Thyroid gland (tissue), 4 donors: ENCODE results near the gene KCNIP1. TPM values are rescaled to one million over a fixed set of nuclear protein-coding genes. Genes with fewer than 3 reads are reported as not detected.

Experiments used
- DNase-seq, 2 donors: peaks; one replicate each; pipeline ENCODE4 v3.0.0-alpha.2; 2019
- H3K27ac ChIP-seq, 3 donors: fragments of 200-600 bp; sonication (generic); 1 replicate in 2 of 3; 2 replicates in 1 of 3; pipeline ENCODE4 v1.5.1; 2016 to 2019; ENCODE audit warnings: mild to moderate bottlenecking in 1 of 3, moderate library complexity in 1 of 3
- H3K27me3 ChIP-seq: fragments of 200-600 bp; sonication (generic); one replicate; pipeline ENCODE4 v1.5.1; 2019
- H3K36me3 ChIP-seq, 2 donors: fragments of 200-600 bp; sonication (generic); one replicate each; pipeline ENCODE4 v1.5.1; 2016 to 2019
- H3K4me1 ChIP-seq, 2 donors: fragments of 200-600 bp; sonication (generic); one replicate each; pipeline ENCODE4 v1.5.1; 2017 to 2019
- H3K4me3 ChIP-seq, 3 donors: fragments of 200-600 bp; sonication (generic); replicated peaks in 1 of 3; 1 replicate in 2 of 3; 2 replicates in 1 of 3; pipeline ENCODE4 v1.5.1; 2016; ENCODE audit warnings: mild to moderate bottlenecking in 1 of 3
- H3K9me3 ChIP-seq: fragments of 200-600 bp; sonication (generic); one replicate; pipeline ENCODE4 v1.5.1; 2017
- POLR2A ChIP-seq, 2 donors: fragments of 450-650 bp; IDR thresholded peaks; one replicate each; pipeline ENCODE4 v1.6.1; 2017; ENCODE audit warnings: antibody characterized with exemption in 2 of 2, mild to moderate bottlenecking in 2 of 2, moderate library complexity in 1 of 2
- WGBS, 2 donors: methylation state at CpG; one replicate each; pipeline ENCODE4 v1.1.5; 2017; 5-methylcytosine and 5-hydroxymethylcytosine counted together
- intact Hi-C: fragments of 100-400 bp; cut with DNase I; formaldehyde crosslinking; loops from one replicate; pipeline ENCODE4 v1.15.1; 2023
- total RNA-seq, 4 donors: library from RNA; depleted of rRNA; stranded (reverse); fragments of >200 nt; gene quantifications; one replicate each; pipeline ENCODE4 v1.2.3, GENCODE V29; 2016
- TF ChIP-seq, protein P1 (sequence below), 6 experiments: fragments of 200-600 bp in 3 of 6; fragments of 450-650 bp in 3 of 6; sonication (generic) in 3 of 6; IDR thresholded peaks; one replicate each; pipeline ENCODE4 v1.5.1; 2016 to 2019; ENCODE audit warnings: antibody characterized with exemption in 6 of 6, mild to moderate bottlenecking in 2 of 6, inconsistent platforms in 1 of 6, moderate library complexity in 1 of 6

KCNIP1 gene
- total RNA-seq, 4 donors from 2014 or later: 0.54 to 1.7 TPM; not detected in 2

DNA sequence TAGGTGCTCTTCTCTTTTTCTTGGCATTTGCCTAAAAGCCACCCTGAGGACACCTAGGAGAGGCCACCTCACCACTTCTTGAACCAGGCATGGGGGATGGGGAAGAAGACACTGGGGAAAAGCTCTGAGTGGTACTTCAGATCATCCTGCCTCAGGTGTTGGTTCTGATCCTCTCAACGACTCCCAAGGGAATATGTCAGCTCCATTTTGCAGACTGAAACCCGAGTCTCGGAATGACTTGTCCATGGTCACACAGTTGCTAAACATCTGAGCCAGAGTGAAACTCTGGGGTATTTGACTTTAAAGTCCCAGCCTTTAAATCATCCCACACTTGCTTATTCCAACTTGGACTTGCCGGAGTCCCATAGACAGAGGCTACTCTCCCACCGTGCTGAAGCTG, 159.1 kb downstream of the KCNIP1 start:
- no peaks in the 10 kb centered on the region for H3K9me3 ChIP-seq
- H3K27ac ChIP-seq: no peak overlapping the region
- TF ChIP-seq, protein P1, sequence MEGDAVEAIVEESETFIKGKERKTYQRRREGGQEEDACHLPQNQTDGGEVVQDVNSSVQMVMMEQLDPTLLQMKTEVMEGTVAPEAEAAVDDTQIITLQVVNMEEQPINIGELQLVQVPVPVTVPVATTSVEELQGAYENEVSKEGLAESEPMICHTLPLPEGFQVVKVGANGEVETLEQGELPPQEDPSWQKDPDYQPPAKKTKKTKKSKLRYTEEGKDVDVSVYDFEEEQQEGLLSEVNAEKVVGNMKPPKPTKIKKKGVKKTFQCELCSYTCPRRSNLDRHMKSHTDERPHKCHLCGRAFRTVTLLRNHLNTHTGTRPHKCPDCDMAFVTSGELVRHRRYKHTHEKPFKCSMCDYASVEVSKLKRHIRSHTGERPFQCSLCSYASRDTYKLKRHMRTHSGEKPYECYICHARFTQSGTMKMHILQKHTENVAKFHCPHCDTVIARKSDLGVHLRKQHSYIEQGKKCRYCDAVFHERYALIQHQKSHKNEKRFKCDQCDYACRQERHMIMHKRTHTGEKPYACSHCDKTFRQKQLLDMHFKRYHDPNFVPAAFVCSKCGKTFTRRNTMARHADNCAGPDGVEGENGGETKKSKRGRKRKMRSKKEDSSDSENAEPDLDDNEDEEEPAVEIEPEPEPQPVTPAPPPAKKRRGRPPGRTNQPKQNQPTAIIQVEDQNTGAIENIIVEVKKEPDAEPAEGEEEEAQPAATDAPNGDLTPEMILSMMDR (IDR thresholded peaks at IDR 0.05): no peak
- TF ChIP-seq POLR2A (IDR thresholded peaks at IDR 0.05): no peak
- H3K4me3 ChIP-seq: no peak overlapping the region
- WGBS, 2 donors: 77 to 97% methylated on average over 4 to 5 of the region's 5 CpGs
- intact Hi-C loops: no loop called here
- H3K27me3 ChIP-seq: no peaks in the 10 kb centered on the region
- DNase-seq: no peak
- no peaks in the 10 kb centered on the region for H3K36me3 ChIP-seq
- no peaks in the 10 kb centered on the region for H3K4me1 ChIP-seq

DNA sequence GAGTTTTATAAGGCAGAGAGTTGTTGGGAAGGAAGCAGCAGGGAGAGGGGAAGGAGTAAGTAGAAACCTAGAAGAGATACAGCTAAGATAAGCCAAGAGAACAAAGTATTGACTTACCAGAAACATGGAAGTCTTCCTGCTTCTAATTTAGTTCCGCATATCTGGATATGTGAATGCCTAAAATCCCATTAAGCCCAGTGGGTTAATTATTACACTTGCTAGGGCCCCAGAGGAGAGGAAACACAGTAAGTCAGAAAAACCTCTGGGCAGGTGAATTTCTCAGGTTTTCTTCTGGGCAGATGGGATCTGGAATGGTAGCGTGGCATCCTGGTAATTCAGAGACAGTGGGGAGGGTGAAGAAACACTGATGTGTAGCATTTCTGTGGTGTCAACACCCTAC, 175.0 kb downstream of the KCNIP1 start:
- Histone ChIP-seq H3K27ac (no peak overlapping the region), H3K27me3 (no peaks in the 10 kb centered on the region), H3K4me3 (no peak overlapping the region), H3K4me1 (no peaks in the 10 kb centered on the region), H3K36me3 (no peaks in the 10 kb centered on the region), H3K9me3 (no peaks in the 10 kb centered on the region)
- DNase-seq: no peak
- TF ChIP-seq POLR2A (IDR thresholded peaks at IDR 0.05): no peak
- TF ChIP-seq, protein P1 (IDR thresholded peaks at IDR 0.05): no peak
- WGBS, 2 donors: 88 to 89% methylated on average over 2 of the region's 2 CpGs
- intact Hi-C loops: no loop called here

DNA sequence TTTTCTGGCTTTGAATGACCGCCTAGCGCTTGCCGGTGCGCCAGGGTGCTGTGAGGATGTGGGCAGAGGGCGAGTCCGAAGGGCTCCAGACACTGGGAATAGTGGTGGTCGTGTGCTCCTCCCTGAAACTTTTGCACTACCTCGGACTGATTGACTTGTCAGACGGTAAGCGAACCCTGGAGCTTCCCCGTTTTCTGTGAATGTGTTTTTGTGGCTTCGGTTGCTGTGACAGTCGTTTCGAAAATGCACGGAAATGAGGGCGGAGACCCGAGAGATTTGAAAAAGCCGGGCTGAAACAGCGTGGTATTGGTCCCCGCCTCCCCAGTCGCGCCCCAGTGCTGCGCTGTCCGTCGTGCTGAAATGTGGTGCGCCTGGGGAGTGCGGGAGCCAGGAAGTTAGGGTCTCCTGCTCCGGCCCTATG, 177.2 kb downstream of the KCNIP1 start:
- no peak overlapping the region for H3K4me3 ChIP-seq
- peak; percentile 13 to 35 for DNase-seq
- H3K27ac ChIP-seq: no peak overlapping the region
- intact Hi-C loops: no loop called here
- WGBS, 2 donors: 3 to 4% methylated on average over 28 of the region's 28 CpGs
- no peaks in the 10 kb centered on the region for H3K36me3 ChIP-seq
- TF ChIP-seq POLR2A (IDR thresholded peaks at IDR 0.05): no peak
- TF ChIP-seq, protein P1 (IDR thresholded peaks at IDR 0.05): no peak
- H3K27me3 ChIP-seq: no peaks in the 10 kb centered on the region
- no peaks in the 10 kb centered on the region for H3K4me1 ChIP-seq
- no peaks in the 10 kb centered on the region for H3K9me3 ChIP-seq

DNA sequence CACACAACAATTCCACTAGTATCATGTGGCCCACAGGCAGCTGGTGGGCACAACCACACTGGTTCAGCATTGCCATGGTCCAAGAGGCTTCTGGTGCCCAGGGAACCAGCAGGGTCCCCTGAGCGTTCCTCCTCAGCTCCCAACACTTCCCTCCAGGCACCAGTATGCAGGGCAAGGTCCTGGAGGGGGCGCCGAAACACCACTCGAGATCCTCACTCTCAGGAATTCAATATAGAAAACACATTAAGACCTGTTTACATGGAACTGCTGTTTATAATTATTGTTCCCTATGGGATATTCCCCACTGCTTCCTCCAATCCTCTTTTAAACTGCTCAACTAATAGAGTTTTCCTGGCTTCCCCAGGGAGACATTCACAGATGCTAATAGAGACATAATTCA, 187.8 kb downstream of the KCNIP1 start:
- Histone ChIP-seq H3K27ac (no peak overlapping the region), H3K9me3 (no peaks in the 10 kb centered on the region), H3K4me1 (no peaks in the 10 kb centered on the region), H3K36me3 (no peaks in the 10 kb centered on the region), H3K4me3 (no peak overlapping the region), H3K27me3 (no peaks in the 10 kb centered on the region)
- no peak for DNase-seq
- intact Hi-C loops: no loop called here
- WGBS, 2 donors: 20 to 26% methylated on average over 3 to 4 of the region's 4 CpGs
- TF ChIP-seq, protein P1 (IDR thresholded peaks at IDR 0.05): no peak
- no peak for TF ChIP-seq POLR2A (IDR thresholded peaks at IDR 0.05)

DNA sequence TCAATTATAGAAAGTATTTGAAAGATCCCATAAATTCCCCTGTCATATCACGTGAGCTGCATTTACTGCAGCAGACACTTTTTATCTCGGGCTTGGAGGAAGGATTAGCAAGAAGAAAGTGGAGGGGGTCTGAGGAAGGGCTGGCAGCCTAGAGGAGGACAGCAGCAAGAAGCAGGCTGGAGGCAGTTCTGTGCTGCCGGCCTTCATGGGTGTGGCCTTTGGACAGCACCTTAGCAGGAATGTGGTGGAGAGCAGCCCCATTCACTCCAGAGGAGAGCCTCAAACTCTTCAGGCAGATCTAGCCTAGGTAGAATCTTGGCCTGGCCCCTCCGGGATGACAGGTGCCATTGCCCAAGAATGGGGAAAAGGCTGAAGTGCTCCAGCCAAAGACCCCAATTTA, 189.9 kb downstream of the KCNIP1 start:
- Histone ChIP-seq H3K4me3 (no peak overlapping the region), H3K9me3 (no peaks in the 10 kb centered on the region), H3K27ac (no peak overlapping the region), H3K27me3 (no peaks in the 10 kb centered on the region), H3K36me3 (no peaks in the 10 kb centered on the region), H3K4me1 (no peaks in the 10 kb centered on the region)
- no peak for TF ChIP-seq POLR2A (IDR thresholded peaks at IDR 0.05)
- TF ChIP-seq, protein P1 (IDR thresholded peaks at IDR 0.05): no peak
- WGBS, 2 donors: 51 to 53% methylated on average over 4 of the region's 4 CpGs
- intact Hi-C loops: no loop called here
- DNase-seq: no peak
